GM18951 (cell line): ENCODE results near the gene WEE1.

Experiments
- POLR2A ChIP-seq: IDR thresholded peaks from 4 replicates; pipeline ENCODE4 v1.6.1; 2011; ENCODE audit warnings: mild to moderate bottlenecking; ENCODE audit not compliant: insufficient read length, insufficient read depth; ENCODE audit errors: extremely low read depth
- in situ Hi-C: fragments of 300-500 bp; cut with MboI; formaldehyde crosslinking; loops from one replicate; pipeline ENCODE4 v1.12.0; 2022; ENCODE audit warnings: low sequenced_read_pairs, mixed read lengths, inconsistent platforms; ENCODE audit not compliant: unreplicated experiment

Gene WEE1

GRCh38 chr11:9594267-9595046, 21.0 kb downstream of the WEE1 start:
- in situ Hi-C loops, result no loop called here
- TF ChIP-seq POLR2A, result no peak

DNA sequence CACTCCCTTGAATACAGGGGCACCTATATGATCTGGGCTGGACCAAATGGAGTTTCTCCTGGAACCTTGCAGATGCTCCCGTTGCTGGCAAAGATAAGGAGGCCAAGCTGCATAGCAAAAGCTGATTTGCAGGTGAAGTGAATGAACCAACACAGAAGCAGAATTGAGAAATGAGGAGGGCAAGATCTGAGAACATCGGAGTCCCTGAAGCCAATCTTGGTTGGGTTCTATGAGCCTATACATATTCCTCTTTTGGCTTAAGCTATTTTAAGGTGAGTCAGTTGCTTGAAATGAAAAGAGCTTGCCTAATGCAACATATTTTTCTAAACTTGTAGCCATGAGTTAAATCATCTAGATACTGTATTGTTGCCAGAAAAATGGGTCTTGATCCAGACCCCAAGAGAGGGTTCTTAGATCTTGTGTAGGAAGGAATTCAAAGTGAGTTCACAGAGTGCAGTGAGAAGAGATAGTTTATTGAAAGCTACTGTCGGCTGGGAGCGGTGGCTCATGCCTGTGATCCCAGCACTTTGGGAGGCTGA, 23.5 kb downstream of the WEE1 start:
- in situ Hi-C loops, result no loop called here

DNA sequence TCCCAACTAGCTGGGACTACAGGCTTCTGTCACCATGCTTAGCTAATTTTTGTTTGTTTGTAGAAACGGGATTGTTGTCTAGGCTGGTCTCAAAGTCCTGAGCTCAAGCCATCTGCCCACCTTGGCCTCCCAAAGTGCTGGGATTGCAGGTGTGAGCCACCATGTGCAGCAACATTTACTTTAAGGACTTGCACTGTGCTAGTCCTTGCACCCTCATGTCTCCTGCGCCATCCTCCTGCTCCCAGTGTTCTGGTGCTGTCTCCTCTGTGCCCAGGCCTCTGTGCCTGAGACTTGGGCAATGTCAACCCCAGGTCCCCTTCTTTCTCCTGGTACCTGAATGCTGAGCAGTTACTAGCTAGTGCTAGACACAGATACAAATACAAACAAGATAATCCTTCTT, 26.7 kb downstream of the WEE1 start:
- in situ Hi-C loops, result loop anchor here (25.0 kb wide), 1 partner anchor 362 kb away; no protein-coding TSS in a partner anchor
- TF ChIP-seq POLR2A, result no peak

More for the DNA sequence above, 23.5 kb downstream of the WEE1 start:
- TF ChIP-seq POLR2A, result no peak

DNA sequence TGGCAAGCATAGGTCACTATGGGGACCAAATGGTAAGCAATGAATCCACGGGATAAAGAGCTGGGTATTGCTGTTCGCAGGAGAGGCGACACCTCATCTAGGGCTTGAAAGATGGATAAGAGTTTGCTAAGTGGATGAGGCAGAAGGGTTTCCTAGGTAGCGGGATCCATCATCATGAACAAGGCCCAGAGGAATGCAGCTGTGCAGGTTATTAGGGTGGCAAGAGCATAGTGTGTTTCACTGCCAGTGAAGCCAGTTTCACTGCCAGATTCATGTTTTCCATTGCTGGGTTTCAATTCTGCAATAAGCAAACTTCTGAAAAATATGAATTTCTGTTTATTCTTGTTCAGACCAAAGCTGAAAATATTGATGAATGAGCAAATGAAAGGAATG, 27.2 kb downstream of the WEE1 start:
- TF ChIP-seq POLR2A, result no peak
- in situ Hi-C loops, result loop anchor here (25.0 kb wide), 1 partner anchor 362 kb away; no protein-coding TSS in a partner anchor

DNA sequence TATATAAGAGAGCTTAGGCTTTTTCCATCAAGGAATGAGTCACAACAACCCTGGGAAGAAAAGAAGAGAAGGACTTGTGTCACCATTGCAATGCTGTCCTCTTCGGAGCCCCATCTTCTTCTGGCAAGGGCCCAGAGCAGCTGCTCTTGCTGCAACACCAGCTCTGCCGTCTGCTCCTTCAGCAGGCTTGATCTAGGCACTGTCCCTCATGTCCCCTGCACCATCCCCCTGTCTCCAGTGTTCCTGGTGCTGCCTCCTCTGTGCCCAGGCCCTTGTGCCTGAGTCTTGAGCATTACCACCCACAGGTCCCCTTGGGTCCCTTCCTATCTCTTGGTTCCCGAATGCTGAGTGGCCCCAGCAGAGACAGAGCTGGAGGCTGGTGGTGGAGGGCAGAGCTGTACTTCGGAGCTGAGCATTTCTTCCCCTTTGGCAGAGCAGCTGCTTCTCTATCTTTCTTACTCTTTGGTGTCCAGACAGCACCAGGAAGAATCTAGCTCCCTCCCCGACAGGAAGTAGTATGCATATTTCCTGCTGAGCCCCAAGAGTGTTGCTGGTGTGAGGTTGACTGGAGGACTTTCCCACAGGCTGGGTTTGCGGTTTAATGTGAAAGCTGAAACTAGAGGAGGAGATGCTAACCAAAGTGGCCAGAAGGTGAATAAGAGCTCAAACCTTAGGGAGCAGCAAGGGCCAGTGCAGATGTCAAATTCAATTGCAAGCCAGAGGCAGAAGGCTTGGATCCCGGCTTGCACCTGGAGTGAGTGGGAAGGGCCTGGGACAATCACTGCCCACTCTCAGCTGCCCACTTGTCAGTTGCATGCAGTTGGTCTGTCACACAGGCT, 27.8 kb downstream of the WEE1 start:
- peak; percentile 52 for TF ChIP-seq POLR2A
- in situ Hi-C loops, result loop anchor here (25.0 kb wide), 1 partner anchor 361 kb away; no protein-coding TSS in a partner anchor

DNA sequence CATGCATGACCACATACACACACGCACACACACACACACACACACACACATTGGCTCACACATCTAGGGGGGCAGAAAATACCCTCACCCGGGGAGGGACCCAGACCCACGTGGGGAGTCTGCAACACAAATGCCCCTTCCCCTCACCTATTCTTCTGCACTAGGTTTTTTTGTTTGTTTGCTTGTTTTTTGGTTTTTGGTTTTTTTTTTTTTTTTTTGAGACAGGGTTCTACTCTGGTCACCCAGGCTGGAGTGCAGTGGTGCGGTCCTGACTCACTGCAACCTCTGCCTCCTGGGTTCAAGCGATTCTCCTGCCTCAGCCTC, 28.4 kb downstream of the WEE1 start:
- in situ Hi-C loops, result loop anchor here (25.0 kb wide), 1 partner anchor 360 kb away; no protein-coding TSS in a partner anchor
- no peak for TF ChIP-seq POLR2A

- in situ Hi-C loops, result loop anchor here (25.0 kb wide), 1 partner anchor 359 kb away; no protein-coding TSS in a partner anchor
Measured at GRCh38 chr11:9603214-9603613, 29.7 kb downstream of the WEE1 start.

GRCh38 chr11:9604134-9604533, 30.7 kb downstream of the WEE1 start:
- no peak for TF ChIP-seq POLR2A
- in situ Hi-C loops, result loop anchor here (25.0 kb wide), 1 partner anchor 358 kb away; no protein-coding TSS in a partner anchor

DNA sequence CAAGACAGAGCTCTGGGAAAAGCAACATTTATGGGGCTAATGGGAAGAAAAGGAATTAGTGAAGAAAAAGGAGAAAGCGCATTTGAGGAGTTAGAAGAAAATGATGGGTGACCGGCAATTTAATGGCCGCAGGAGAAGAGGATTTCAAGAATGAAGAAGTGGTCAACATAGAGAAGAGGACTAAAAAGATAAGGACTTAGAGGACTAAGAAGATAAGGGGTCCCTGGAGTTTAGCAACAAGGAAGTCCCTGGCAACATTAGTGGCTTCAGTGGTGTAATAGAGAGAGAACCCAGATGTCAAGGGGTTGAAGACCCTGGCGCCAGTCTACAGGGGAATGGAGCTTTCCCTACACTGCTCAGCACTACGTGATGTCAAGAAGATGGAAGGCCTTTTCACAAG, 32.3 kb downstream of the WEE1 start:
- TF ChIP-seq POLR2A, result no peak
- in situ Hi-C loops, result loop anchor here (25.0 kb wide), 1 partner anchor 357 kb away; no protein-coding TSS in a partner anchor

DNA sequence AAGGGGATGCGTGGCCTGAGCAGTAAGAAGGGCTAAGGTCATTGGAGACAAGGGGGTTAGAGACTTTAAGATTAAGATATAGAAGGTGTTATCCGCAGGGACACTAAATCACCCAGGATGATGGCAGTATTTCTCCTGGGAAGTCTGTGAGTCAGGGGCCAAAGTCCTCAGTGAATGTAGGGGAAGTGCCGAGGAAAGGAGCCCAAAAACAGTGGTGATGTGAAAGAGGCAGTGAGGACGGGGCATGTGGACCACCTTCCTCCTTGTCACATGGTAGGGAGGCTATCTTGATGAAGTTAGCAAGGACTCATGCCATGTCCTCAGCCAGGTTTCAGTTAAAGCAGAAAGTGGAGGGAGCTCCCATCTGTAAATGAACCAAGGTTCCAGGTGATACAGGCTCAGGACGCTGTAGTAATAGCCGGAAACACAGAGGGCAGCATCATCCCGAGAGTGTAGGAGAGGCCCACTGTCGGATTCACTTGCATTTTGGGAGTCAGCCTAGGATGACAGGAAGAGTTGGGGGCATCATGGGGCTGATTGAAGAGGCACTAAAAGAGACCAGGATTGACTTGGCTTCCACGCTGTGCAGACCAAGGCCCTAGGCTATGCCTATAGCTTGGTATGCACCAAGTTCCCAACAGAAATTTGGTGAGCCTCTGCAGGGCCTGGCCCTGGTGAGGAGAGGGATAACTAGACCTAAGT, 33.5 kb downstream of the WEE1 start:
- in situ Hi-C loops, result loop anchor here (25.0 kb wide), 1 partner anchor 355 kb away; no protein-coding TSS in a partner anchor
- no peak for TF ChIP-seq POLR2A

DNA sequence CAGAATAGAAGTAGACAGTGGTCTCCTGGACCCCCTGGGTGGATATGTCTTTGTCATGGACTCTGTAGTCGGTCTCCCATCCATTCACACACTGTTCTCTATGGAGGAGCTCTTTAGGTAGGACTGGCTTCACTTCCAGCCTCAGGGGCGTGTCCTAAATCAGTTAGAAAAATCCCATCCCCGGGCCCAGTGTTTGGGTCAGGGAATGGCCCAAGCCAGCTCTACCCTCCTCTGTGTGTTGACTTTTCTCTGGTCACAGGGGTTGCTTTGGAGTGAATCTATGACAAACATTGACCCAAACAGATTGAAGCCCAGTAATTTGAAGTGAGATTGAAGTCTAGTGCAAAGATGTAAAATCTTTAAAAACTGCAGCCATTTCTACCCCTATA, 34.0 kb downstream of the WEE1 start:
- TF ChIP-seq POLR2A, result no peak
- in situ Hi-C loops, result loop anchor here (25.0 kb wide), 1 partner anchor 355 kb away; no protein-coding TSS in a partner anchor

- no peak for TF ChIP-seq POLR2A
- in situ Hi-C loops, result loop anchor here (25.0 kb wide), 1 partner anchor 353 kb away; no protein-coding TSS in a partner anchor
Measured at GRCh38 chr11:9609002-9609759, 35.7 kb downstream of the WEE1 start.
